CD4-positive, alpha-beta T cell treated with Interleukin-2 at 100 ng/mL for 4 hours (primary cell): ENCODE data around the gene TANGO6.
"Not testable (repeated sequence)": the region's sequence is repeated elsewhere in the genome, so short reads cannot be mapped to it uniquely, and the experiment has no call there.

Experiments
- DNase-seq: peaks from one replicate; pipeline ENCODE4 v3.0.0-alpha.2; 2020; ENCODE audit warnings: low spot score

Gene TANGO6

GRCh38 chr16:69057400-69058378, 214.4 kb downstream of the TANGO6 start:
- DNase-seq = no peak

- not testable (repeated sequence) for DNase-seq
Observed at GRCh38 chr16:69063491-69063890, 220.2 kb downstream of the TANGO6 start.

- no peak for DNase-seq
Observed at GRCh38 chr16:69064124-69064763, 220.9 kb downstream of the TANGO6 start.

GRCh38 chr16:69064764-69065313, 221.5 kb downstream of the TANGO6 start:
- no peak for DNase-seq

GRCh38 chr16:69069504-69069903, 226.2 kb downstream of the TANGO6 start:
- DNase-seq = no peak

GRCh38 chr16:69071036-69071435, 227.7 kb downstream of the TANGO6 start:
- no peak for DNase-seq

GRCh38 chr16:69072640-69072974, 229.3 kb downstream of the TANGO6 start:
- no peak for DNase-seq

GRCh38 chr16:69073181-69073702, 229.9 kb downstream of the TANGO6 start:
- DNase-seq = no peak

GRCh38 chr16:69077251-69077650, 233.9 kb downstream of the TANGO6 start:
- DNase-seq = no peak

- DNase-seq = no peak
Observed at GRCh38 chr16:69078073-69078472, 234.7 kb downstream of the TANGO6 start.

- no peak for DNase-seq
Observed at GRCh38 chr16:69079697-69080096, 236.4 kb downstream of the TANGO6 start.

- no peak for DNase-seq
Observed at GRCh38 chr16:69083306-69083941, 240.1 kb downstream of the TANGO6 start.

- no peak for DNase-seq
Observed at GRCh38 chr16:69084289-69084688, 241.0 kb downstream of the TANGO6 start.

- DNase-seq = no peak
Observed at GRCh38 chr16:69085032-69085695, 241.8 kb downstream of the TANGO6 start.

- DNase-seq = no peak
Observed at GRCh38 chr16:69087161-69087581, 243.8 kb downstream of the TANGO6 start.

GRCh38 chr16:69088684-69089083, 245.4 kb downstream of the TANGO6 start:
- DNase-seq = no peak

GRCh38 chr16:69089091-69089910, 246.0 kb downstream of the TANGO6 start:
- peak; percentile 35 for DNase-seq

GRCh38 chr16:69093974-69094373, 250.6 kb downstream of the TANGO6 start:
- DNase-seq = no peak

GRCh38 chr16:69094501-69094900, 251.2 kb downstream of the TANGO6 start:
- no peak for DNase-seq

- no peak for DNase-seq
Observed at GRCh38 chr16:69095193-69095592, 251.9 kb downstream of the TANGO6 start.
